ENCODE data around the gene BIRC2. TPM values are rescaled to one million over a fixed set of nuclear protein-coding genes. Genes with fewer than 3 reads are reported as not detected.

Gene BIRC2
- polyA plus RNA-seq, 1 donor (not counting 4 experiments of a cell fraction or from before 2014, with no cell fraction given), result 53.8 TPM

- DNase-seq (ENCODE audit: low read depth, low spot score), result no peak
- H3K4me1 ChIP-seq (ENCODE audit: control insufficient read depth, extremely low read depth, insufficient read depth, low read length), result no peaks in the 10 kb centered on the region
- H4K20me1 ChIP-seq (ENCODE audit: control insufficient read depth, extremely low read depth, insufficient read depth, low read length), result peaks cover 5% of the 10 kb centered on the region
- peaks cover 31% of the 10 kb centered on the region for H3K79me2 ChIP-seq (ENCODE audit: control insufficient read depth, insufficient read depth, low read length)
- no peaks in the 10 kb centered on the region for H3K9me1 ChIP-seq (ENCODE audit: control insufficient read depth, extremely low read depth, insufficient read depth, low read length)
- no peak overlapping the region for H3K4me2 ChIP-seq (ENCODE audit: control insufficient read depth, extremely low read depth, insufficient read depth, low read depth, low read length)
- dilution Hi-C loops (cut with MboI; ENCODE audit: extremely low pct_ligation_motif_present, low sequenced_read_pairs), result no loop called here
- no peaks in the 10 kb centered on the region for H3K9me3 ChIP-seq (ENCODE audit: control insufficient read depth, low read depth, low read length)
- H2AFZ ChIP-seq (ENCODE audit: control insufficient read depth, low read length), result no peak overlapping the region
- H3K9ac ChIP-seq (ENCODE audit: control insufficient read depth, extremely low read depth, insufficient read depth, low read length), result no peak overlapping the region
- H3K27ac ChIP-seq (ENCODE audit: control insufficient read depth, insufficient read depth, low read length), result no peak overlapping the region
- no peaks in the 10 kb centered on the region for H3K27me3 ChIP-seq (ENCODE audit: control insufficient read depth, extremely low read depth, insufficient read depth, low read length)
- TF ChIP-seq CTCF (optimal IDR thresholded peaks at IDR 0.05 in 1 of 3, IDR thresholded peaks at IDR 0.05 in 1 of 3, conservative IDR thresholded peaks at IDR 0.05 in 1 of 3; ENCODE audit: extremely low read depth in 1 of 3, insufficient read depth in 2 of 3, low read length in 3 of 3), result no peak
- no peak for TF ChIP-seq EZH2 (IDR thresholded peaks at IDR 0.05; ENCODE audit: low read length)
- H3K4me3 ChIP-seq (ENCODE audit: control insufficient read depth in 2 of 3, extremely low read depth in 1 of 3, insufficient read depth in 2 of 3, low read depth in 1 of 3, low read length in 3 of 3), result no peak overlapping the region
- FAIRE-seq, result no peak
- peaks cover 7 to 8% of the 10 kb centered on the region in 2 experiments for H3K36me3 ChIP-seq (ENCODE audit: control insufficient read depth in 2 of 2, extremely low read depth in 1 of 2, insufficient read depth in 2 of 2, low read length in 2 of 2)
These were observed 58.5 kb downstream of the BIRC2 start for GRCh38 chr11:102405501-102405900.

- dilution Hi-C loops (cut with MboI; ENCODE audit: extremely low pct_ligation_motif_present, low sequenced_read_pairs), result no loop called here
- Histone ChIP-seq H3K9ac (ENCODE audit: control insufficient read depth, extremely low read depth, insufficient read depth, low read length) (no peak overlapping the region), H3K4me2 (ENCODE audit: control insufficient read depth, extremely low read depth, insufficient read depth, low read depth, low read length) (no peak overlapping the region), H3K4me1 (ENCODE audit: control insufficient read depth, extremely low read depth, insufficient read depth, low read length) (no peaks in the 10 kb centered on the region), H2AFZ (ENCODE audit: control insufficient read depth, low read length) (no peak overlapping the region), H3K4me3 (ENCODE audit: control insufficient read depth in 2 of 3, extremely low read depth in 1 of 3, insufficient read depth in 2 of 3, low read depth in 1 of 3, low read length in 3 of 3) (no peak overlapping the region), H4K20me1 (ENCODE audit: control insufficient read depth, extremely low read depth, insufficient read depth, low read length) (peaks cover 5% of the 10 kb centered on the region), H3K27me3 (ENCODE audit: control insufficient read depth, extremely low read depth, insufficient read depth, low read length) (no peaks in the 10 kb centered on the region), H3K27ac (ENCODE audit: control insufficient read depth, insufficient read depth, low read length) (no peak overlapping the region), H3K9me3 (ENCODE audit: control insufficient read depth, low read depth, low read length) (no peaks in the 10 kb centered on the region), H3K36me3 (ENCODE audit: control insufficient read depth in 2 of 2, extremely low read depth in 1 of 2, insufficient read depth in 2 of 2, low read length in 2 of 2) (peaks cover 4 to 5% of the 10 kb centered on the region in 2 experiments), H3K79me2 (ENCODE audit: control insufficient read depth, insufficient read depth, low read length) (peaks cover 34% of the 10 kb centered on the region), H3K9me1 (ENCODE audit: control insufficient read depth, extremely low read depth, insufficient read depth, low read length) (no peaks in the 10 kb centered on the region)
- TF ChIP-seq CTCF (optimal IDR thresholded peaks at IDR 0.05 in 1 of 3, IDR thresholded peaks at IDR 0.05 in 1 of 3, conservative IDR thresholded peaks at IDR 0.05 in 1 of 3; ENCODE audit: extremely low read depth in 1 of 3, insufficient read depth in 2 of 3, low read length in 3 of 3) (no peak), EZH2 (IDR thresholded peaks at IDR 0.05; ENCODE audit: low read length) (no peak)
- DNase-seq (ENCODE audit: low read depth, low spot score) (no peak), FAIRE-seq (no peak)
These were observed 59.1 kb downstream of the BIRC2 start for GRCh38 chr11:102406099-102406498.
